HK-2 (cell line): Measurements from ENCODE around the gene GRIK1.

Source experiments
- DNase-seq: peaks from one replicate; pipeline ENCODE4 v3.0.0-alpha.2; 2018; ENCODE audit not compliant: unreplicated experiment

GRIK1 gene

GRCh38 chr21:29786496-29787360 is 153.1 kb downstream of the GRIK1 start:
- no peak for DNase-seq

GRCh38 chr21:29777160-29777559 is 162.6 kb downstream of the GRIK1 start:
- DNase-seq = no peak

- no peak for DNase-seq
Measured at GRCh38 chr21:29775462-29775861, 164.3 kb downstream of the GRIK1 start.

- DNase-seq = no peak
Measured at GRCh38 chr21:29771491-29772066, 168.2 kb downstream of the GRIK1 start.

- no peak for DNase-seq
Measured at GRCh38 chr21:29763674-29764073, 176.1 kb downstream of the GRIK1 start.

- DNase-seq = no peak
Measured at GRCh38 chr21:29762570-29763082, 177.2 kb downstream of the GRIK1 start.

- no peak for DNase-seq
Measured at GRCh38 chr21:29753216-29753615, 186.6 kb downstream of the GRIK1 start.

- no peak for DNase-seq
Measured at GRCh38 chr21:29751473-29752185, 188.2 kb downstream of the GRIK1 start.

GRCh38 chr21:29749957-29750356 is 189.8 kb downstream of the GRIK1 start:
- no peak for DNase-seq

- no peak for DNase-seq
Measured at GRCh38 chr21:29749223-29749622, 190.6 kb downstream of the GRIK1 start.

GRCh38 chr21:29748391-29749167 is 191.2 kb downstream of the GRIK1 start:
- no peak for DNase-seq

GRCh38 chr21:29741761-29742160 is 198.0 kb downstream of the GRIK1 start:
- no peak for DNase-seq

- no peak for DNase-seq
Measured at GRCh38 chr21:29739176-29739575, 200.6 kb downstream of the GRIK1 start.

GRCh38 chr21:29738730-29739129 is 201.1 kb downstream of the GRIK1 start:
- DNase-seq = no peak

- no peak for DNase-seq
Measured at GRCh38 chr21:29737186-29737585, 202.6 kb downstream of the GRIK1 start.

GRCh38 chr21:29730281-29730680 is 209.5 kb downstream of the GRIK1 start:
- DNase-seq = no peak

GRCh38 chr21:29726044-29726443 is 213.8 kb downstream of the GRIK1 start:
- no peak for DNase-seq

- DNase-seq = no peak
Measured at GRCh38 chr21:29725025-29725736, 214.6 kb downstream of the GRIK1 start.

- DNase-seq = no peak
Measured at GRCh38 chr21:29721964-29722363, 217.8 kb downstream of the GRIK1 start.

GRCh38 chr21:29721221-29721620 is 218.6 kb downstream of the GRIK1 start:
- no peak for DNase-seq

- no peak for DNase-seq
Measured at GRCh38 chr21:29719521-29719920, 220.3 kb downstream of the GRIK1 start.
